Measurements from ENCODE around the gene RSPRY1. TPM values are rescaled to one million over a fixed set of nuclear protein-coding genes. Genes with fewer than 3 reads are reported as not detected.

Gene RSPRY1
- polyA plus RNA-seq, 1 of the 3 experiments (the other 2 are of a cell fraction), result 16.6 TPM

DNA sequence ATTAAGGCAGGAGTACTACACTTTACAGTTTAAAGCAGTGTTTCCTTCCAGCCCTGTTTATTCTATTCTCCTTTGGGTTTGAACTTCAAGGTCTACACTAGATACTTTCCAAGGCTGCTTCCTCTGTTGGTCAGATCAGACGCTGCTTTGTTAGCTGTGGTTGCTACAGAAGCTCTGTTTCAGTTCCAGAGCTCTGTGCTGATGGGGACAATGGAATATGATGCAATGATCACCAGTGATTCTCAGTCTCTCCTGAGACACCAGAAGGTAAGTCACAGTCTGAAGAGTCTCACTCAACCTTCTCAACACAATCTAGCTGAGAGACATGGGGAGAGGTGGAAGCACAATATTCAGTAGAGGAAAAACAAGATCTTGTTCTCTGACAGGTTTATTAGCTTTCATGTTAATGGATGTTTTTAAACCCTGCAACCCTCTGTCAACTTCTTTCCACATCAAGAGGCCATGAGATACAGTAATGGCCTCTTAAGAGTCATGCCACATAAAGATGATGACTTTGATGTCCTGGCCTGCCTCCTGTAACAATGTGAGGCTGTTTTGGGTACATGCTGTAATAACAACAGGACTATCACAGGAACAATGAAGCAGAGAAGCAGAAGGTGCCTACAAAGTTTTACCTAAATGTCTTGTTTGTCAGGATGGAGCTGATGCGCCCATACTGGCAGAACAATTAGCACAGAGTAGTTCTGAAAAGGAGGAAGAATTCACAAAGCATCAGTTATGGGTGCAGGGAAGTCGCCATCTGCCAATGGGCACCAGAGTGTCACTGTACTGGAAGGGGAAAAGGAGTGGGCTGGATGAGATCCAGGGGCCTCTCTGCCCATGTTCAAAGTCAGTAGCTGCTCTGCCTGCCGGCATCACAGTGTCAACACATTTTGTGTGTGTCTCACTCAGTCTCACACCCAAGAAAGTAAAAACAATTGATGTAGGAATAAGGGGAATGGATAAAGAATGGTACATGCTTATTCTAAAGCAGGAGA is 33.7 kb upstream of the RSPRY1 start:
- peaks cover 6% of the 10 kb centered on the region for H3F3A ChIP-seq (replicated peaks; ENCODE audit: insufficient read depth)
- H3K4me1 ChIP-seq (ENCODE audit: control insufficient read depth in 1 of 2, insufficient read depth in 2 of 2, low read depth in 1 of 2, low read length in 1 of 2), result peaks cover 16 to 19% of the 10 kb centered on the region in 2 experiments; a peak in 3 of 4 replicates
- no peak overlapping the region for H3K4me2 ChIP-seq
- no peaks in the 10 kb centered on the region for H3K9me3 ChIP-seq
- H3K9me2 ChIP-seq, result no peaks in the 10 kb centered on the region
- H3K27ac ChIP-seq (ENCODE audit: low read depth in 2 of 2, low read length in 1 of 2), result no peak overlapping the region
- no peak for DNase-seq
- WGBS (ENCODE audit: low lambda C conversion rate), result 100% methylated on average over 4 of the region's 4 CpGs
- H4K20me1 ChIP-seq (ENCODE audit: insufficient read depth), result no peaks in the 10 kb centered on the region
- CTCF ChIA-PET, result interaction anchor here (0.6 to 4.6 kb wide), 6 partner anchors 10 to 252 kb away, joined by 3 to 21 read pairs (median 4); no protein-coding TSS in a partner anchor
- no peaks in the 10 kb centered on the region for H3K27me3 ChIP-seq (ENCODE audit: insufficient read depth)
- TF ChIP-seq EP300 (IDR thresholded peaks at IDR 0.05; ENCODE audit: borderline replicate concordance in 1 of 2, low read depth in 1 of 2, low read length in 1 of 2), result no peak
- TF ChIP-seq, protein P1, sequence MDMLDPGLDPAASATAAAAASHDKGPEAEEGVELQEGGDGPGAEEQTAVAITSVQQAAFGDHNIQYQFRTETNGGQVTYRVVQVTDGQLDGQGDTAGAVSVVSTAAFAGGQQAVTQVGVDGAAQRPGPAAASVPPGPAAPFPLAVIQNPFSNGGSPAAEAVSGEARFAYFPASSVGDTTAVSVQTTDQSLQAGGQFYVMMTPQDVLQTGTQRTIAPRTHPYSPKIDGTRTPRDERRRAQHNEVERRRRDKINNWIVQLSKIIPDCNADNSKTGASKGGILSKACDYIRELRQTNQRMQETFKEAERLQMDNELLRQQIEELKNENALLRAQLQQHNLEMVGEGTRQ (IDR thresholded peaks at IDR 0.05; ENCODE audit: borderline replicate concordance, low read depth, low read length), result no peak
- no peak for TF ChIP-seq ELF1 (IDR thresholded peaks at IDR 0.05)
- TF ChIP-seq, protein P2, sequence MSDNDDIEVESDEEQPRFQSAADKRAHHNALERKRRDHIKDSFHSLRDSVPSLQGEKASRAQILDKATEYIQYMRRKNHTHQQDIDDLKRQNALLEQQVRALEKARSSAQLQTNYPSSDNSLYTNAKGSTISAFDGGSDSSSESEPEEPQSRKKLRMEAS (IDR thresholded peaks at IDR 0.05; ENCODE audit: low read depth), result no peak
- TF ChIP-seq YY1 (IDR thresholded peaks at IDR 0.05; ENCODE audit: low read depth), result no peak
- TF ChIP-seq EZH2phosphoT487 (IDR thresholded peaks at IDR 0.05; ENCODE audit: borderline replicate concordance, low read depth), result no peak
- TF ChIP-seq FOXM1 (IDR thresholded peaks at IDR 0.05; ENCODE audit: low read depth), result no peak
- no peak for TF ChIP-seq JUND (IDR thresholded peaks at IDR 0.05)
- TF ChIP-seq, protein P3, sequence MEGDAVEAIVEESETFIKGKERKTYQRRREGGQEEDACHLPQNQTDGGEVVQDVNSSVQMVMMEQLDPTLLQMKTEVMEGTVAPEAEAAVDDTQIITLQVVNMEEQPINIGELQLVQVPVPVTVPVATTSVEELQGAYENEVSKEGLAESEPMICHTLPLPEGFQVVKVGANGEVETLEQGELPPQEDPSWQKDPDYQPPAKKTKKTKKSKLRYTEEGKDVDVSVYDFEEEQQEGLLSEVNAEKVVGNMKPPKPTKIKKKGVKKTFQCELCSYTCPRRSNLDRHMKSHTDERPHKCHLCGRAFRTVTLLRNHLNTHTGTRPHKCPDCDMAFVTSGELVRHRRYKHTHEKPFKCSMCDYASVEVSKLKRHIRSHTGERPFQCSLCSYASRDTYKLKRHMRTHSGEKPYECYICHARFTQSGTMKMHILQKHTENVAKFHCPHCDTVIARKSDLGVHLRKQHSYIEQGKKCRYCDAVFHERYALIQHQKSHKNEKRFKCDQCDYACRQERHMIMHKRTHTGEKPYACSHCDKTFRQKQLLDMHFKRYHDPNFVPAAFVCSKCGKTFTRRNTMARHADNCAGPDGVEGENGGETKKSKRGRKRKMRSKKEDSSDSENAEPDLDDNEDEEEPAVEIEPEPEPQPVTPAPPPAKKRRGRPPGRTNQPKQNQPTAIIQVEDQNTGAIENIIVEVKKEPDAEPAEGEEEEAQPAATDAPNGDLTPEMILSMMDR (IDR thresholded peaks at IDR 0.05), result no peak
- no peak for TF ChIP-seq NFIC (IDR thresholded peaks at IDR 0.05; ENCODE audit: borderline replicate concordance)
- no peak for TF ChIP-seq FOSL2 (IDR thresholded peaks at IDR 0.05; ENCODE audit: borderline replicate concordance, low read depth)
- TF ChIP-seq, protein P4, sequence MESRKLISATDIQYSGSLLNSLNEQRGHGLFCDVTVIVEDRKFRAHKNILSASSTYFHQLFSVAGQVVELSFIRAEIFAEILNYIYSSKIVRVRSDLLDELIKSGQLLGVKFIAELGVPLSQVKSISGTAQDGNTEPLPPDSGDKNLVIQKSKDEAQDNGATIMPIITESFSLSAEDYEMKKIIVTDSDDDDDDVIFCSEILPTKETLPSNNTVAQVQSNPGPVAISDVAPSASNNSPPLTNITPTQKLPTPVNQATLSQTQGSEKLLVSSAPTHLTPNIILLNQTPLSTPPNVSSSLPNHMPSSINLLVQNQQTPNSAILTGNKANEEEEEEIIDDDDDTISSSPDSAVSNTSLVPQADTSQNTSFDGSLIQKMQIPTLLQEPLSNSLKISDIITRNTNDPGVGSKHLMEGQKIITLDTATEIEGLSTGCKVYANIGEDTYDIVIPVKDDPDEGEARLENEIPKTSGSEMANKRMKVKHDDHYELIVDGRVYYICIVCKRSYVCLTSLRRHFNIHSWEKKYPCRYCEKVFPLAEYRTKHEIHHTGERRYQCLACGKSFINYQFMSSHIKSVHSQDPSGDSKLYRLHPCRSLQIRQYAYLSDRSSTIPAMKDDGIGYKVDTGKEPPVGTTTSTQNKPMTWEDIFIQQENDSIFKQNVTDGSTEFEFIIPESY (IDR thresholded peaks at IDR 0.05; ENCODE audit: borderline replicate concordance, low read depth), result no peak
- no peak for TF ChIP-seq MXI1 (IDR thresholded peaks at IDR 0.05; ENCODE audit: low read depth, low read length)
- no peak for TF ChIP-seq GATA2 (CRISPR knock-in tag; IDR thresholded peaks at IDR 0.05)
- H3K9ac ChIP-seq, result no peak overlapping the region
- H3K79me2 ChIP-seq (ENCODE audit: insufficient read depth), result no peaks in the 10 kb centered on the region
- peaks cover 40 to 49% of the 10 kb centered on the region in 2 experiments for H3K36me3 ChIP-seq (replicated peaks in 1 of 2; ENCODE audit: control insufficient read depth in 1 of 2, insufficient read depth in 2 of 2, low read length in 1 of 2)
- no peak overlapping the region for H2AFZ ChIP-seq (ENCODE audit: low read depth)
- POLR2A ChIA-PET, result no interaction called here
- no peak overlapping the region for H3K4me3 ChIP-seq (ENCODE audit: low read depth in 2 of 2, low read length in 1 of 2)

All from SK-N-SH (cell line).